Spleen (tissue), 11 donors: ENCODE results near the gene YTHDC2. TPM values are rescaled to one million over a fixed set of nuclear protein-coding genes. Genes with fewer than 3 reads are reported as not detected.
A peak's percentile ranks its signal among the peaks of the same experiment; 100 is the strongest.
"Not testable (repeated sequence)": the region's sequence is repeated elsewhere in the genome, so short reads cannot be mapped to it uniquely, and the experiment has no call there.

Experiments used
- DNase-seq: peaks from one replicate; pipeline ENCODE4 v3.0.0-alpha.2; 2020
- H3K27ac ChIP-seq, 8 donors: fragments of 200-600 bp; sonication (generic) in 7 of 8; 1 replicate in 4 of 8; 2 replicates in 4 of 8; pipeline versions ENCODE4 v1.5.0 to v1.8.0; 2016 to 2021; ENCODE audit warnings: inconsistent platforms in 4 of 8, mild to moderate bottlenecking in 4 of 8, moderate library complexity in 1 of 8
- H3K27me3 ChIP-seq, 7 donors: fragments of 200-600 bp; sonication (generic) in 6 of 7; replicated peaks in 1 of 7; 1 replicate in 4 of 7; 2 replicates in 3 of 7; pipeline versions ENCODE4 v1.5.0 to v1.8.0; 2016 to 2021; ENCODE audit warnings: inconsistent platforms in 3 of 7, mild to moderate bottlenecking in 1 of 7
- H3K36me3 ChIP-seq, 6 donors: fragments of 200-600 bp; sonication (generic) in 5 of 6; 1 replicate in 4 of 6; 2 replicates in 2 of 6; pipeline versions ENCODE4 v1.5.0 to v1.8.0; 2016 to 2021; ENCODE audit warnings: inconsistent platforms in 2 of 6
- H3K4me1 ChIP-seq, 6 donors: fragments of 200-600 bp; sonication (generic) in 5 of 6; 1 replicate in 3 of 6; 2 replicates in 3 of 6; pipeline versions ENCODE4 v1.5.0 to v1.8.0; 2016 to 2021; ENCODE audit warnings: inconsistent platforms in 3 of 6
- H3K4me3 ChIP-seq, 8 donors: fragments of 200-600 bp; sonication (generic) in 7 of 8; 1 replicate in 4 of 8; 2 replicates in 4 of 8; pipeline versions ENCODE4 v1.5.0 to v1.8.0; 2016 to 2021; ENCODE audit warnings: inconsistent platforms in 4 of 8, mild to moderate bottlenecking in 4 of 8, moderate library complexity in 2 of 8
- H3K9me3 ChIP-seq, 8 donors: fragments of 200-600 bp; sonication (generic) in 7 of 8; 1 replicate in 4 of 8; 2 replicates in 4 of 8; pipeline versions ENCODE4 v1.5.0 to v1.8.0; 2016 to 2021; ENCODE audit warnings: inconsistent platforms in 4 of 8
- CTCF ChIP-seq, 11 experiments: fragments of 200-600 bp in 7 of 11; fragments of 450-650 bp in 4 of 11; sonication (generic) in 4 of 11; IDR thresholded peaks in 8 of 11; conservative IDR thresholded peaks in 3 of 11; 1 replicate in 7 of 11; 2 replicates in 4 of 11; pipeline versions ENCODE4 v1.4.0 to v1.8.0; 2016 to 2021; ENCODE audit warnings: antibody characterized with exemption in 11 of 11, inconsistent platforms in 4 of 11, mild to moderate bottlenecking in 1 of 11
- POLR2A ChIP-seq, 3 donors: fragments of 450-650 bp; IDR thresholded peaks; one replicate each; pipeline ENCODE4 v1.5.1; 2017; ENCODE audit warnings: antibody characterized with exemption in 3 of 3, mild to moderate bottlenecking in 1 of 3
- POLR2AphosphoS5 ChIP-seq, 3 donors: sonication (generic); formaldehyde crosslinking; IDR thresholded peaks; one replicate each; pipeline ENCODE4 v1.5.1; 2017; ENCODE audit warnings: antibody characterized with exemption in 3 of 3
- WGBS, 5 donors: extraction: QIAGEN DNeasy Blood & Tissue Kit in 3 of 5; methylation state at CpG; one replicate each; pipeline versions ENCODE4 v1.1.5 to v1.1.7; 2013 to 2018; 5-methylcytosine and 5-hydroxymethylcytosine counted together
- intact Hi-C: fragments of 100-400 bp; cut with DNase I; formaldehyde crosslinking; loops from one replicate; pipeline ENCODE4 v1.15.0; 2023; ENCODE audit warnings: low total_unique reads
- polyA plus RNA-seq, 3 donors: library from polyadenylated mRNA; stranded (reverse); fragments of 200-250 nt; gene quantifications; one replicate each; pipeline ENCODE4 v1.2.1, GENCODE V29; 2013
- total RNA-seq, 7 donors: library from RNA; depleted of rRNA in 3 of 7; stranded (reverse); fragments of >200 nt in 3 of 7; fragmentation: NEBNext Ultra II Directional in 4 of 7; extraction: Animal tissue kit (Norgen Biotek cat#: 25700) in 4 of 7; gene quantifications; one replicate each; pipeline versions ENCODE4 v1.1.0 to v1.2.1, GENCODE V29; 2016 to 2021
- donor health status: healthy with polysubstance abuse.
- donor health status: DM: no; HTN: no; CAD: no; lungs with moderate emphysema.
- donor health status: DM: no; HTN: no; CAD: no.
- donor health status: Bipolar disorder and iron deficiency.
- donor health status: healthy.
- donor health status: DM: no; HTN: no; CAD: no.
- donor health status: DM: yes; HTN: yes; CAD: no.

YTHDC2 gene
- total and polyA plus RNA-seq, 10 donors, result 9.3 to 52.2 (median 33.8) TPM

GRCh38 chr5:113600255-113600905 lies 86.9 kb downstream of the YTHDC2 start:
- Histone ChIP-seq H3K27ac (no peak overlapping the region), H3K4me1 (peaks cover 0 to 11% (median 0%) of the 10 kb centered on the region in 6 donors), H3K36me3 (peaks cover 0 to 5% (median 0%) of the 10 kb centered on the region in 6 donors), H3K27me3 (peaks cover 0 to 4% (median 0%) of the 10 kb centered on the region in 7 donors), H3K9me3 (no peaks in the 10 kb centered on the region), H3K4me3 (no peak overlapping the region)
- WGBS, 5 donors, result 75 to 88% (median 79%) methylated on average over 4 of the region's 4 CpGs
- no peak for DNase-seq
- intact Hi-C loops, result loop anchor here (10.0 kb wide), 2 partner anchors 216 to 596 kb away; no protein-coding TSS in a partner anchor
- TF ChIP-seq CTCF (IDR thresholded peaks at IDR 0.05 in 8 of 11, conservative IDR thresholded peaks at IDR 0.05 in 3 of 11) (no peak), POLR2A (IDR thresholded peaks at IDR 0.05) (no peak), POLR2AphosphoS5 (IDR thresholded peaks at IDR 0.05) (no peak)

GRCh38 chr5:113601423-113601822 lies 87.9 kb downstream of the YTHDC2 start:
- no peak overlapping the region for H3K27ac ChIP-seq
- no peaks in the 10 kb centered on the region for H3K9me3 ChIP-seq
- WGBS, 5 donors, result 84 to 95% (median 91%) methylated on average over 1 of the region's 1 CpG
- H3K4me1 ChIP-seq, result peaks cover 0 to 16% (median 0%) of the 10 kb centered on the region in 6 donors
- intact Hi-C loops, result loop anchor here (10.0 kb wide), 2 partner anchors 217 to 597 kb away; no protein-coding TSS in a partner anchor
- H3K27me3 ChIP-seq, result peaks cover 0 to 15% (median 0%) of the 10 kb centered on the region in 7 donors
- no peak overlapping the region for H3K4me3 ChIP-seq
- DNase-seq, result no peak
- TF ChIP-seq CTCF (IDR thresholded peaks at IDR 0.05 in 8 of 11, conservative IDR thresholded peaks at IDR 0.05 in 3 of 11), result no peak
- TF ChIP-seq POLR2A (IDR thresholded peaks at IDR 0.05), result no peak
- TF ChIP-seq POLR2AphosphoS5 (IDR thresholded peaks at IDR 0.05), result no peak
- H3K36me3 ChIP-seq, result no peaks in the 10 kb centered on the region

GRCh38 chr5:113603246-113603645 lies 89.8 kb downstream of the YTHDC2 start:
- Histone ChIP-seq H3K4me1 (peaks cover 0 to 19% (median 0%) of the 10 kb centered on the region in 6 donors), H3K27me3 (peaks cover 0 to 23% (median 0%) of the 10 kb centered on the region in 7 donors)
- 73 to 84% (median 80%) methylated on average over 4 of the region's 4 CpGs for WGBS, 5 donors
- intact Hi-C loops, result loop anchor here (10.0 kb wide), 2 partner anchors 218 to 598 kb away; no protein-coding TSS in a partner anchor
- not testable (repeated sequence) for DNase-seq, H3K27ac ChIP-seq, H3K9me3 ChIP-seq, H3K36me3 ChIP-seq, H3K4me3 ChIP-seq

- Histone ChIP-seq H3K4me3 (peak overlapping the region in 3 of 8 donors; percentile 12 to 52 (median 14)), H3K36me3 (no peaks in the 10 kb centered on the region), H3K27me3 (peaks cover 0 to 23% (median 0%) of the 10 kb centered on the region in 7 donors), H3K4me1 (peaks cover 0 to 11% (median 0%) of the 10 kb centered on the region in 6 donors), H3K9me3 (no peaks in the 10 kb centered on the region), H3K27ac (no peak overlapping the region)
- WGBS, 5 donors, result 29 to 38% (median 35%) methylated on average over 13 of the region's 13 CpGs
- intact Hi-C loops, result loop anchor here (10.0 kb wide), 2 partner anchors 222 to 602 kb away; no protein-coding TSS in a partner anchor
- DNase-seq, result no peak
- TF ChIP-seq CTCF (IDR thresholded peaks at IDR 0.05 in 8 of 11, conservative IDR thresholded peaks at IDR 0.05 in 3 of 11) (peak; percentile 51 to 85 (median 74)), POLR2AphosphoS5 (IDR thresholded peaks at IDR 0.05) (no peak), POLR2A (IDR thresholded peaks at IDR 0.05) (no peak)
These were observed 93.0 kb downstream of the YTHDC2 start for GRCh38 chr5:113606298-113607134.
